ENCODE results near the gene SKP2. TPM values are rescaled to one million over a fixed set of nuclear protein-coding genes. Genes with fewer than 3 reads are reported as not detected.

The SKP2 gene
- total and polyA plus RNA-seq, 11 donors = 1.6 to 12.0 (median 5.9) TPM

DNA sequence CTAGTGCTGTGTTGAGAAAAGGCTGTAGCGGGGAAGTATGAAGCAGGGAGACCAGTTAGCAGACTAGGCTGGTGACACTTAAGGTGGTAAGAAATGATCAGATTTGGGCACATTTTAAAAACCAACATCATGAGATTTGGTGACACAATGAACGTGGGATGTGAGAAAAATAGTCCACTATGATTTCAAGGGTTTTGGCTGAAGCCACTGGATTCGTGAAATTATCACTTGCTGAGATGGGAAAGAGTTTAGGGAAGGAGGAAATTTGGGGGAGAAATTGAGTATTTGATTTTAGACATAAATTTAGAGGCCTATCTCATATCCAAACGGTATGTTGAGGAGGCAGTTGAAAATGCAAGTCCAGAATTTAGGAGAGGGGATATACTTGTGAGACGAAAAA is 23.1 kb downstream of the SKP2 start:
- Histone ChIP-seq H3K27ac (no peak overlapping the region), H3K27me3 (no peaks in the 10 kb centered on the region), H3K36me3 (peaks cover 0 to 98% (median 79%) of the 10 kb centered on the region in 9 donors), H3K4me1 (no peaks in the 10 kb centered on the region), H3K9me3 (no peaks in the 10 kb centered on the region), H3K4me3 (no peak overlapping the region)
- DNase-seq = no peak
- intact Hi-C loops (cut with DNase I) = loop anchor here in 9 of 10 donors (5.0 to 10.0 kb wide), 7 partner anchors 127 to 520 kb away; partner anchors contain the start of gene RANBP3L (in 3 of the 9)
- WGBS, 4 donors = 84 to 88% (median 87%) methylated on average over 5 of the region's 5 CpGs
- TF ChIP-seq POLR2A (IDR thresholded peaks at IDR 0.05) = no peak
- TF ChIP-seq, protein P1, sequence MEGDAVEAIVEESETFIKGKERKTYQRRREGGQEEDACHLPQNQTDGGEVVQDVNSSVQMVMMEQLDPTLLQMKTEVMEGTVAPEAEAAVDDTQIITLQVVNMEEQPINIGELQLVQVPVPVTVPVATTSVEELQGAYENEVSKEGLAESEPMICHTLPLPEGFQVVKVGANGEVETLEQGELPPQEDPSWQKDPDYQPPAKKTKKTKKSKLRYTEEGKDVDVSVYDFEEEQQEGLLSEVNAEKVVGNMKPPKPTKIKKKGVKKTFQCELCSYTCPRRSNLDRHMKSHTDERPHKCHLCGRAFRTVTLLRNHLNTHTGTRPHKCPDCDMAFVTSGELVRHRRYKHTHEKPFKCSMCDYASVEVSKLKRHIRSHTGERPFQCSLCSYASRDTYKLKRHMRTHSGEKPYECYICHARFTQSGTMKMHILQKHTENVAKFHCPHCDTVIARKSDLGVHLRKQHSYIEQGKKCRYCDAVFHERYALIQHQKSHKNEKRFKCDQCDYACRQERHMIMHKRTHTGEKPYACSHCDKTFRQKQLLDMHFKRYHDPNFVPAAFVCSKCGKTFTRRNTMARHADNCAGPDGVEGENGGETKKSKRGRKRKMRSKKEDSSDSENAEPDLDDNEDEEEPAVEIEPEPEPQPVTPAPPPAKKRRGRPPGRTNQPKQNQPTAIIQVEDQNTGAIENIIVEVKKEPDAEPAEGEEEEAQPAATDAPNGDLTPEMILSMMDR (IDR thresholded peaks at IDR 0.05) = no peak
- ATAC-seq = no peak

DNA sequence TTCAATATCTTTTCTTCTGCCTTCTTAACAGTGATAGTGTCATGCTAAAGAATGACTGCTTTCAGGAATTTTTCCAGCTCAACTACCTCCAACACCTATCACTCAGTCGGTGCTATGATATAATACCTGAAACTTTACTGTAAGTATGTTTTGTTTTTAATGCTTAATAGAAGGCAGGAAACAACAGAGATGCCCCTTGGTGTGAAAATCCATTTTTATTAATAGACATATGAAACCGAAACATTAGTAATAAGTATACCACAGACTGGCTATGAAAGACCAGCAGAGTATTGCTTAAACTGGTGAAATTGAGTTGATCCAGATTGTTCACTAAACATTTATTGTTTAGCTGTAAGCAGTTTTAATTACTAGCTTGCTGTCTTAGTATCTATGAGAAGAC is 25.2 kb downstream of the SKP2 start:
- WGBS, 4 donors = 75 to 84% (median 83%) methylated on average over 2 of the region's 2 CpGs
- no peak for ATAC-seq

DNA sequence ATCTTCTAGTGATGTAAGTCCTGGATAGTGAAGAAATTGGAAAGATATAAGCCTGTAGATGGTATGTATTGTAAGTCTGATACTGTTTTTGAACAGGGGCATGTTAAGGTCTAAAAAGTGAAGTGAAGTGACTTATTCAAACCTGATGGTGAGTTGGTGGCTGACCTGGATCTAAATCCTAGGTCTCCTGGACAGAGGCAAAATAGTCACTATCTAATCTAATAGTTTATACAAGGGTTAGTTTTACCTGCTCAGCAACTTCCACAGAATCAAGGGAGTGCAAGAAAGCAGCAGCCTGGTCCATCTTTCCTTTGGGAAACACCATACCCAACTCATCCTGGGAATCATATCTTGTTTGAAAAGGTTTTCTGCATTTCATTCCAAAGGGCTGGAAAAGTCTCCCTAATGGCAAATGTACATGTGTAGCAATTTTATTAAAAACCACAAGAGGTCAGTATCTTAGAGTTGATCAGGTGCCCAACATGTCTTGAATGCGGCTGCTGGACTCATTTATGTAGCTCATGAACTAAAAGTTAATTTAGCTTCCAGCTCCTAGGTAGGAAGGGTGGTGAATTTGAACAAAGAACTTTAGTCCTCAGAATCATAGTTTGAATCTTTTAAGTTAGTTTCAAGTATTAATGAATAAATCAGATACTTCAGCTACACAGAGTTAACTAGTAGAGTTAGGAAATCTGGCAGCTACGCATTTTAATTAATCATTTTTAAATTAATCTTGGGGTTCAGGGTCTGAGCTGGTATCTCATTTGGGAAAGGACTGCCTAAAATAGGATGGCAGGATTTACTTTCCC is 26.0 kb downstream of the SKP2 start:
- Histone ChIP-seq H3K27me3 (no peaks in the 10 kb centered on the region), H3K36me3 (peaks cover 0 to 98% (median 78%) of the 10 kb centered on the region in 9 donors), H3K9me3 (no peaks in the 10 kb centered on the region), H3K4me1 (no peaks in the 10 kb centered on the region), H3K4me3 (no peak overlapping the region), H3K27ac (no peak overlapping the region)
- 56 to 63% (median 57%) methylated on average over 2 of the region's 2 CpGs for WGBS, 4 donors
- intact Hi-C loops (cut with DNase I) = loop anchor here in 9 of 10 donors (2.0 to 10.0 kb wide), 9 partner anchors 124 to 517 kb away; partner anchors contain the start of gene RANBP3L (in 3 of the 9)
- peak in 1 of 4 donors; percentile 60 for ATAC-seq
- TF ChIP-seq POLR2A (IDR thresholded peaks at IDR 0.05) = no peak
- TF ChIP-seq, protein P1 (IDR thresholded peaks at IDR 0.05) = peak; percentile 33 to 68 (median 50)
- no peak for DNase-seq

More for the DNA sequence above, 25.2 kb downstream of the SKP2 start:
- intact Hi-C loops (cut with DNase I) = loop anchor here in 9 of 10 donors (2.0 to 10.0 kb wide), 8 partner anchors 125 to 518 kb away; partner anchors contain the start of gene RANBP3L (in 3 of the 9)
- no peaks in the 10 kb centered on the region for H3K9me3 ChIP-seq
- DNase-seq = no peak
- no peak overlapping the region for H3K4me3 ChIP-seq
- H3K27ac ChIP-seq = no peak overlapping the region
- no peak for TF ChIP-seq POLR2A (IDR thresholded peaks at IDR 0.05)
- TF ChIP-seq, protein P1 (IDR thresholded peaks at IDR 0.05) = no peak
- H3K36me3 ChIP-seq = peaks cover 0 to 98% (median 78%) of the 10 kb centered on the region in 9 donors
- H3K27me3 ChIP-seq = no peaks in the 10 kb centered on the region
- H3K4me1 ChIP-seq = no peaks in the 10 kb centered on the region

DNA sequence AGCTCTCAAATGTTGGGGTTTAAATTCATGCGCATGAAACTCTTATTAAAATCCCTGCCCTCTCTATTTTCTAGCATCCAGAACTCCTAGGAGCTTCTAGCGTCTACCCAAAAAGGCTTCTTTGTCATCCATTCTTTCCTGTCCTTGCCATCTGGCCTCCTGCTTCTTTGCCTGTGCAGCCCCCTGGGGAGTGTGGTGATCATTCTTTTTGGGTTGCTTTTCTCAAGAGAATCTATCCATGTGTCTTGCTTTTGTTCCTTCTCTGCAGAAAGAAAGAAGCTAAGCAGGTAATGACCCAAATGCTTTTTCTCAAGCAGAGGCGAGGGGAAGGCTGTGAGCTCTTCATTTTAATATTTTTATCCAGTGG is 26.6 kb downstream of the SKP2 start:
- no peaks in the 10 kb centered on the region for H3K9me3 ChIP-seq
- no peaks in the 10 kb centered on the region for H3K27me3 ChIP-seq
- DNase-seq = no peak
- TF ChIP-seq, protein P1 (IDR thresholded peaks at IDR 0.05) = no peak
- TF ChIP-seq POLR2A (IDR thresholded peaks at IDR 0.05) = no peak
- H3K27ac ChIP-seq = no peak overlapping the region
- intact Hi-C loops (cut with DNase I) = loop anchor here in 9 of 10 donors (2.0 to 10.0 kb wide), 8 partner anchors 124 to 516 kb away; partner anchors contain the start of gene RANBP3L (in 3 of the 9)
- no peak overlapping the region for H3K4me3 ChIP-seq
- H3K4me1 ChIP-seq = no peaks in the 10 kb centered on the region
- peaks cover 0 to 95% (median 73%) of the 10 kb centered on the region in 9 donors for H3K36me3 ChIP-seq
- no peak for ATAC-seq
- WGBS, 4 donors = 90 to 96% (median 95%) methylated on average over 3 of the region's 3 CpGs
